Measurements from ENCODE around the gene ZNF506.
"Not testable (repeated sequence)": the region's sequence is repeated elsewhere in the genome, so short reads cannot be mapped to it uniquely, and the experiment has no call there.

Gene ZNF506

GRCh38 chr19:19777692-19778091 lies 43.9 kb downstream of the ZNF506 start:
- no peak for DNase-seq

GRCh38 chr19:19776206-19777008 lies 45.1 kb downstream of the ZNF506 start:
- peak; percentile 98 for DNase-seq

GRCh38 chr19:19775891-19776205 lies 45.7 kb downstream of the ZNF506 start:
- no peak for DNase-seq

GRCh38 chr19:19774354-19775033 lies 47.1 kb downstream of the ZNF506 start:
- no peak for DNase-seq

- DNase-seq = not testable (repeated sequence)
Measured at GRCh38 chr19:19771963-19772362, 49.6 kb downstream of the ZNF506 start.

GRCh38 chr19:19769971-19770370 lies 51.6 kb downstream of the ZNF506 start:
- not testable (repeated sequence) for DNase-seq

- DNase-seq = no peak
Measured at GRCh38 chr19:19758164-19758563, 63.4 kb downstream of the ZNF506 start.

GRCh38 chr19:19752760-19753403 lies 68.7 kb downstream of the ZNF506 start:
- DNase-seq = no peak

- DNase-seq = no peak
Measured at GRCh38 chr19:19751846-19752245, 69.7 kb downstream of the ZNF506 start.

GRCh38 chr19:19750842-19751790 lies 70.4 kb downstream of the ZNF506 start:
- DNase-seq = no peak

GRCh38 chr19:19749908-19750841 lies 71.4 kb downstream of the ZNF506 start:
- no peak for DNase-seq

GRCh38 chr19:19749117-19749907 lies 72.2 kb downstream of the ZNF506 start:
- DNase-seq = no peak

GRCh38 chr19:19748249-19748938 lies 73.2 kb downstream of the ZNF506 start:
- DNase-seq = no peak

- DNase-seq = no peak
Measured at GRCh38 chr19:19747357-19748220, 74.0 kb downstream of the ZNF506 start.

- DNase-seq = no peak
Measured at GRCh38 chr19:19746286-19747213, 75.0 kb downstream of the ZNF506 start.

GRCh38 chr19:19745496-19746285 lies 75.9 kb downstream of the ZNF506 start:
- DNase-seq = no peak

- DNase-seq = no peak
Measured at GRCh38 chr19:19744641-19745040, 76.9 kb downstream of the ZNF506 start.

Measured in COR-L47 (cell line).